ENCODE measurements around the gene WNK2. TPM values are rescaled to one million over a fixed set of nuclear protein-coding genes. Genes with fewer than 3 reads are reported as not detected.

Gene WNK2
- total and polyA plus RNA-seq, 12 donors: 1.1 to 17.6 (median 8.4) TPM

- no peaks in the 10 kb centered on the region for H3K9me3 ChIP-seq (replicated peaks in 1 of 3)
- DNase-seq: no peak
- H3K4me3 ChIP-seq: no peak overlapping the region
- H3K27ac ChIP-seq: no peak overlapping the region
- H3K27me3 ChIP-seq: no peaks in the 10 kb centered on the region
- H3K4me1 ChIP-seq (replicated peaks in 1 of 2): peaks cover 0 to 11% of the 10 kb centered on the region in 2 donors
- WGBS, 4 donors: 74 to 88% (median 85%) methylated on average over 6 to 12 of the region's 12 CpGs
- H3K36me3 ChIP-seq (replicated peaks in 1 of 2): no peaks in the 10 kb centered on the region
- intact Hi-C loops (cut with DNase I): no loop called here
- TF ChIP-seq POLR2A (IDR thresholded peaks at IDR 0.05) (no peak), CTCF (IDR thresholded peaks at IDR 0.05) (no peak)
Measured at GRCh38 chr9:93209576-93210323, 25.8 kb downstream of the WNK2 start.

DNA sequence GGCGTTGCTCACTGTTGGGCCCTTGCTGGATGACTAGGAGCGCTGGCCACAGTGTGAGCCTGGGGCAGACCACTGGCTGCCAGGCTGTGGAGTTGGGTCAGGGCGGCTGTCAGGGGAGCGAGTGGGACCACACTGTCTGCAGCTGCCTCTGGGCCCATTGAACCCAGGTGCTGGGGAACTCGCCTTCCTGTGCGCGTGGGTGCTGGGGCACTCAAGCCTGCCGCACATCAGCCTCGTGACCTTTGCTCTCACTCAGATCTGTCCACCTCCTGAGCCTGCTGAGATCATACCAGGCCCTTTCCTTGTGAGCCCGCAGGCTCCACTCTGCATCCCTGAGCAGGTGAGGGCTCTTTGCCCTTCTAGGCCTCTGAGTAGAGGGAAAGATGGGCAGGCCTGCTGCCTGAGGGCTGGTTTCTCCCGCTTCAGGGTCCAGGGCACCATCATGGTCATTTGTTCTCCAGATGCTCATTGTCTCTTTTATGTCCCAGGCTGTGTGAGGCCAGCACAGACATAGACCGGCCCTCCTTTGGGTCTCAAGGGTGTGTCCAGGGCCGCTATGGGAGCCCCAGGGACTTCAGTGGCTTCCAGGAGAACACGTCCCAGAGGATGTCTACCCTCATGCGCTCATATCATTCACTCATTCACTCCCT, 26.5 kb downstream of the WNK2 start:
- Histone ChIP-seq H3K4me3 (no peak overlapping the region), H3K27me3 (no peaks in the 10 kb centered on the region), H3K4me1 (replicated peaks in 1 of 2) (peaks cover 0 to 6% of the 10 kb centered on the region in 2 donors), H3K36me3 (replicated peaks in 1 of 2) (no peaks in the 10 kb centered on the region), H3K9me3 (replicated peaks in 1 of 3) (no peaks in the 10 kb centered on the region), H3K27ac (no peak overlapping the region)
- TF ChIP-seq POLR2A (IDR thresholded peaks at IDR 0.05) (no peak), CTCF (IDR thresholded peaks at IDR 0.05) (no peak)
- no peak for DNase-seq
- intact Hi-C loops (cut with DNase I): no loop called here
- 95 to 98% (median 97%) methylated on average over 11 to 15 of the region's 15 CpGs for WGBS, 4 donors

- no peaks in the 10 kb centered on the region for H3K9me3 ChIP-seq (replicated peaks in 1 of 3)
- peaks cover 0 to 6% of the 10 kb centered on the region in 2 donors for H3K4me1 ChIP-seq (replicated peaks in 1 of 2)
- H3K4me3 ChIP-seq: no peak overlapping the region
- intact Hi-C loops (cut with DNase I): no loop called here
- TF ChIP-seq POLR2A (IDR thresholded peaks at IDR 0.05) (no peak), CTCF (IDR thresholded peaks at IDR 0.05) (no peak)
- H3K27ac ChIP-seq: no peak overlapping the region
- no peaks in the 10 kb centered on the region for H3K27me3 ChIP-seq
- H3K36me3 ChIP-seq (replicated peaks in 1 of 2): no peaks in the 10 kb centered on the region
- no peak for DNase-seq
Measured at GRCh38 chr9:93210974-93211653, 27.2 kb downstream of the WNK2 start.

DNA sequence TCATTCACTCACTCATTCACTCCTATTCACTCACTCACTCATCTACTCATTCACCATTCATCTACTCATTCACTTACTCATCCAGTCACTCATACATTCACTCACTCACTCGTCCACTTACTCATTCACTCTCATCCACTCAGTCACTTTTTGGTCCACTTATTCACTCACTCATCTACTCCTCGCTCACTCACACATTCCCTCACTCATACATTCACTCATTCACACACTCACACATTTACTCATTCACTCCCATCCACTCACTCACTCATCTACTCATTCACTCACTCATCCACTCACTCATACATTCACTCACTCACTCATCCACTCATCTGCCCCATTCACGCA, 27.7 kb downstream of the WNK2 start:
- no peaks in the 10 kb centered on the region for H3K36me3 ChIP-seq (replicated peaks in 1 of 2)
- no peaks in the 10 kb centered on the region for H3K9me3 ChIP-seq (replicated peaks in 1 of 3)
- no peak overlapping the region for H3K4me3 ChIP-seq
- H3K27me3 ChIP-seq: no peaks in the 10 kb centered on the region
- TF ChIP-seq CTCF (IDR thresholded peaks at IDR 0.05) (no peak), POLR2A (IDR thresholded peaks at IDR 0.05) (no peak)
- intact Hi-C loops (cut with DNase I): no loop called here
- H3K4me1 ChIP-seq (replicated peaks in 1 of 2): peaks cover 0 to 6% of the 10 kb centered on the region in 2 donors
- no peak for DNase-seq
- 89 to 97% (median 96%) methylated on average over 3 of the region's 3 CpGs for WGBS, 4 donors
- no peak overlapping the region for H3K27ac ChIP-seq

Measured in adrenal gland (tissue), 12 donors.